Upper lobe of left lung (tissue), 4 donors: Measurements from ENCODE around the gene NFIB.

Experiments
- EP300 ChIP-seq, 4 donors: sonication (generic); formaldehyde crosslinking; IDR thresholded peaks; one replicate each; pipeline ENCODE4 v1.5.1; 2017; ENCODE audit warnings: antibody characterized with exemption in 4 of 4, control low read depth in 2 of 4
- POLR2A ChIP-seq, 4 donors: fragments of 450-650 bp; IDR thresholded peaks; one replicate each; pipeline ENCODE4 v1.5.1; 2016 to 2017; ENCODE audit warnings: antibody characterized with exemption in 4 of 4, mild to moderate bottlenecking in 2 of 4
- POLR2AphosphoS5 ChIP-seq, 2 donors: sonication (generic); formaldehyde crosslinking; IDR thresholded peaks; one replicate each; pipeline ENCODE4 v1.5.1; 2017; ENCODE audit warnings: antibody characterized with exemption in 2 of 2
- TF ChIP-seq, protein P1 (sequence below), 6 experiments: fragments of 450-650 bp in 4 of 6; fragments of 200-600 bp in 2 of 6; sonication (generic) in 2 of 6; IDR thresholded peaks; one replicate each; pipeline ENCODE4 v1.5.1; 2016 to 2019; ENCODE audit warnings: antibody characterized with exemption in 6 of 6

DNA sequence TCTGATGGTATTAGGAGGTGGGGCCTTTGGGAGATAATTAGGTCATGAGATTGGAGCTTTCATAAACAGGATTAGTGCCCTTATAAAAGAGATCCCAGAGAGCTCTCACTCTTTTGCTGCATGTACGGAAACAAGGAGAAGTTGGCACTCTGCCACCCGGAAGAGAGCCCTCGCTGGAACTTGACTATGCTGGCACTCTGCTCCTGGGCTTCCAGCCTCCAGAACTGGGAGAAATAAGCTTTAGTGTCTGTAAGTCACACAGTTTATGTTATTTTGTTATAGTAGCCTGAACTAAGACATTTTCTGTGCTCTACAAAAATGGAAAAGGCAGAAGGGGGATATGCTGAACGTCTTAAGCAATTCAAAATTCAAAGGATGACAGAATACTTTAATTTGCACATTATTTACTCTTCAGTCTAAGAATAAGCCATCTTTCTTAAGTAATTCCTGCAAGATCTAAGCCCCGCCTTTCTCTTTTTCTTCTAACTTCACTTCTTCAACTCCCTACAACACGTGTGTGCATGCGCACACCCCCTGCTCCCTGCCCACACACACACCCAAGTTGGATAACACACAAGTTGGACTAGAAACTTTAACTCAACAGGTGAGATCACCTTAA is 17.3 kb downstream of the NFIB start:
- TF ChIP-seq, protein P1, sequence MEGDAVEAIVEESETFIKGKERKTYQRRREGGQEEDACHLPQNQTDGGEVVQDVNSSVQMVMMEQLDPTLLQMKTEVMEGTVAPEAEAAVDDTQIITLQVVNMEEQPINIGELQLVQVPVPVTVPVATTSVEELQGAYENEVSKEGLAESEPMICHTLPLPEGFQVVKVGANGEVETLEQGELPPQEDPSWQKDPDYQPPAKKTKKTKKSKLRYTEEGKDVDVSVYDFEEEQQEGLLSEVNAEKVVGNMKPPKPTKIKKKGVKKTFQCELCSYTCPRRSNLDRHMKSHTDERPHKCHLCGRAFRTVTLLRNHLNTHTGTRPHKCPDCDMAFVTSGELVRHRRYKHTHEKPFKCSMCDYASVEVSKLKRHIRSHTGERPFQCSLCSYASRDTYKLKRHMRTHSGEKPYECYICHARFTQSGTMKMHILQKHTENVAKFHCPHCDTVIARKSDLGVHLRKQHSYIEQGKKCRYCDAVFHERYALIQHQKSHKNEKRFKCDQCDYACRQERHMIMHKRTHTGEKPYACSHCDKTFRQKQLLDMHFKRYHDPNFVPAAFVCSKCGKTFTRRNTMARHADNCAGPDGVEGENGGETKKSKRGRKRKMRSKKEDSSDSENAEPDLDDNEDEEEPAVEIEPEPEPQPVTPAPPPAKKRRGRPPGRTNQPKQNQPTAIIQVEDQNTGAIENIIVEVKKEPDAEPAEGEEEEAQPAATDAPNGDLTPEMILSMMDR (IDR thresholded peaks at IDR 0.05), result no peak
- TF ChIP-seq POLR2A (IDR thresholded peaks at IDR 0.05) (no peak), POLR2AphosphoS5 (IDR thresholded peaks at IDR 0.05) (no peak), EP300 (IDR thresholded peaks at IDR 0.05) (no peak)
